ENCODE data around the gene CCDC13.
A peak's percentile ranks its signal among the peaks of the same experiment; 100 is the strongest.

The CCDC13 gene

DNA sequence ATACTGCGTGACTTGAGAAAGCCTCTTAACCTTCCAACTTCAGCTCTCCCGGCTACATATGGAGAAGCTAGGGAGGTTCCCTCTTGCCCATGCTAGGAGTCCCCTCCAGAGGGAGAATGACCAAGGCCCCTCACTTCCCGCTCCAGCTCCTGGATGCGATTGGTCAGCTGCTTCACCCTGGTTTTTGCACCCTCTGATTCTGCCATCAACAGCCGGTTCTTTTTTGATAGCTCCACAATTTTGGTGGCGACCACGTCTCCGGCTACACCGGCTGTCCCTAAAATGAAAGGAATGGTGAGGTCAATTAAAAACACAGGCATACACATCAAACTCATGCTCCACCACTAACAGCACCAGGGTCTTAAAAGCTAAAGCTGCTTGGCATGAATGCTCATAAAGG lies 20.6 kb downstream of the CCDC13 start:
- no peak for DNase-seq

DNA sequence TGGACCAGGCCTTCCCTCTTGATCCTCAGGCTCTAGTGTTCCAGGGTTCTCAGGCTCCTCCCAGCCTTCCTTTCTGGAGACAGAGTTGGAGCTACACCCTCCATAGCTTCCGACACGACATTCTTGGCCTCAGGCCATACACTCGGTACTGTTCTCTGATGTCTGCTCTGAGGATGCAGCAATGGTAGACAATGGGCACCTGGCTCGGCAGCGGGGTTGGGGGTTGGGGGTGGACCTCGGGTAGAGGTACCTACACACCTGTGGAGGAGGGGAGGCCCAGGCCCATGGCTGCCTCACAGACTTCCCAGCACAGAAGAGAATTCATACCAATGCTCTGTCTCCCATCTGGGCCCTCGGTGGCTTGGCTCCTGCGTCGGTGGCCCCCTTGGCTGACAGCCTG lies 21.4 kb downstream of the CCDC13 start:
- no peak for DNase-seq

DNA sequence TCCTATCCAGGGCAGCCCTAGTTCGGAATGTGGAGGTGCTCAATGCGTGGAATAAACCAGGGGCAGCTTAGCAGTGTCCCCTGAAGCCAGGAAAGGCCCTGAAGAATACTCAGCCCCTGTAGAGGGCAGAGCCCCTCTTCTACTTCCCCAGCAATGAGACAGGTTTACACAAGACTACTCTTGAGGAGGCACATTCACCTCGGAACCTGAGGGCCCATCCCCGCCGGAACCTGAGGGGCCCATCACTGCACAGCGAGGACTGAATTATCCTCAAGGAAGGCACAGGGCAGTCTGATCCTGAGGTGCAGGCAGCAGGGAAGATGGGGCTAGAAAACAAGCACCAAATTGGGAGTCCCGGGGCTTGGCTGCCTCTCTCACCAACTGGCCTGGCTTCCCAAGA lies 22.2 kb downstream of the CCDC13 start:
- DNase-seq = no peak

DNA sequence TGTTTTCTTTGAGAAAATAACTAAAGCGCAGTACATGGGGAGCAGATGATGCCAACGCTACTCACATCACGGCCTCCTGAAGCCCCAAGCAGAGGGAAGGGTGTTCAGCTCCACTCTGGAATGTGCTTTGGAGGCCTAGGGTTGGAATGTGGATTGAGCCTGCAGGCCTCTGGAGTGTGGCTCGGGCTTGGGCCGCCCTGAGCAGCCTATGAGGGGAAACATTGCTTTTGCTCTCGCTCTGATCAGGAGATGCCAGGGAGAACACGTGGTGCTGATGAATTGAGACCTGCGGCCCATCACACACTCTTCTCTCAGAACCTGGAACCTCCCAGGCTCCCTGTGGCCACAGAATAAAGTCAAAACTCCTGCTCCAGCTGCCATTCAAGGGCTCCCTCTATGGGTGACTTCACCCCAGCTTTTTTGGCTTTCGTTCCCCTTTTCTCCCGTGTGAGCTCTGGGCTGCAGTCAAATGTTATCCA lies 23.3 kb downstream of the CCDC13 start:
- no peak for DNase-seq

DNA sequence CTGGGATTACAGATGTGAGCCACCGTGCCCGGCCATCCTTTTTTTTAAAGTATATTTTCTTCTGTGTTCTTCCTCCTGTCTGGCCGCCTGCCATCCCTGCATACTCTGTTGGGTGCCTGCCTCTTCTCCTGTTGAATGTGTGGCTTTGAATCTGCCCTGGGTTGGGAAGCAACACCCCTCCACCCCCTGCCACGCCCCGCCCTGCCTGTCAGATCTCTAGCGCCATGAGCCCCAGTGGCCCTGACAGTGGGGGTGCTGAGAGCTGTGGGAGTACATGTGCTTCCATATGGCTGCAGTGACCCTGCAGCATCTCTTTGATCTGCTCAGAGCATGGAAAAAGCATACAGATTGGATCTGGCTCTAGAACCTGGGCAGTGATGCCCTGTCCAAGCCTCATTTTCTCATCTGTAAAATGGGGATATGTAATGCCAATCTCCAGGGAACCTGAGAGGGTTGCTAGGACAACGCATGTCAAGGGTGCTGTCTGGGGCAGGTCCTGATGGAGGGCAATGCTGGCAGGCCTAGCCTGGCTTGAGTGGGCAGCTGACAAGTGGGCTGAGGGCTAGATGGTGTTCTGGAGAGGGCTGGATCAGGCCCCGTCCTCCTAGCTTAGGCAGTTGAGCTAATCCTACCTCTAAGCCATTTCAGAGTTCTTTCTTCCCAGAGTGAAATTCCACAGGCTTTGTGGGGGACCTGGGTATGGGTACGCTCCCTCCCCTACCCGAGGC lies 23.9 kb downstream of the CCDC13 start:
- DNase-seq = no peak

DNA sequence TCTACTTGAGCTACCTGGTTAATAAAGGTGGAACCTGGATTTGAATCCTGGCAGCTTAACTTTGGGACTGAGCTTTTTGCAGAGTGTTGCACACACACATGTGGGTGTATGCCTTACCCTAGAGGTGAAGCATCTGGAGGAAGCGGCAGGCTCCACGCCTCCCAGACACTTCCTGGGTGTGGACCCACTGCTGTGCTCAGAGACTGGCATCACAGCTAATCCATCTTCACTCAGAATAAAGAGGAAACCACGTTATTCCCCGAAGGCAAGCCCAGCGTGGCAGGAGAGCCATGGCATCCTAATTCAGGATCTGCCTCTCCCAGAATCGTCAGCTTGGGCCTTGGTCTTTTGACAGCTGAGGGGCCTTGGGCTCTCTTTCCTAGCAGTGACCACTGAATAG lies 25.5 kb downstream of the CCDC13 start:
- peak; percentile 17 for DNase-seq

DNA sequence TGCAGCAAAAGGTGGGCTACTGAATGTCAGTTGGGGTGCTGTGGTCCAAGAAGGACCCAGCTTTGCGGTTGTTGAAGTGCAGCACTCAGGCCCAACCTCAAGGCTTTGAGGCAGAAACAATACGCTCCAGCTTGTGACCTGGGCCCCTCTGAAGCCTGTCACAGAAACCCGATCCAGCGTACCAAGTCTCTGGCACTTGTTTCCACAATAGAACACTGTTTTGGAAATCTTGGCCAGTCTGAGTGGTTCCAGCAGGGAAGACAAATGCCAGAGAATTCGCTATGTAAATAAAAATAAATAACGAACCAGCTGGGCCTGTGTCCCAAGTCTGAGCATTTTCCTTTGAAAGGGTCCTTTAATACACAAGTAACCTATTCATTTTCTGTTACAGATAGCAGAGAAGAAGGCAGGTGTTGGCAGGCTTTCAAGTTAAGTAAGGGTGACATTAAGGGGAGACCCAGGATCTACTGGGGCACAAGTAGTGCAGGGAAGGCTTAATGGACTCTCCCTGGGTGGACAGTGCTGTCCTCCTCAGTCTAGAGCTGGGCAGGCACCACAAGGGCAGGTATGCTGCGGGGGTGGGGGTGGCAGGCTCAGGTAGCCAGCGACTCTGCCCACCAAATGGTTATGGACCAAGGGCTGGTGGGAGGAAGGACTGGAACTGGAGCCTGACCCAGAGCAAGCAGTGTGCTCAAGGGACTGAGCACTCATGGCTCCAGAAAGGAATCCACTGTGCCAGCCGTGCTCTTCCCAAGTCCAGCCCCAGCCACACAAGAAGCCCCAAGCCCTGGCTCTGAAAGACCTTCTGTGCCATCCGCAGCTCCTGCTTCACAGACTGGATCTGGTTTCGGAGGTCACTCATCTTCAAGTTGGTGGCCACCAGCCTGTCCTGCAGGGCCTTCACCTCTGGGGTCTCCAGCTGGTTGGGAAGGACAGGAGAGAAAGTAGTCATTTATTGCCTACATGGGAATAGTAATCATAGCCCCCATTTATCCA lies 26.3 kb downstream of the CCDC13 start:
- no peak for DNase-seq

DNA sequence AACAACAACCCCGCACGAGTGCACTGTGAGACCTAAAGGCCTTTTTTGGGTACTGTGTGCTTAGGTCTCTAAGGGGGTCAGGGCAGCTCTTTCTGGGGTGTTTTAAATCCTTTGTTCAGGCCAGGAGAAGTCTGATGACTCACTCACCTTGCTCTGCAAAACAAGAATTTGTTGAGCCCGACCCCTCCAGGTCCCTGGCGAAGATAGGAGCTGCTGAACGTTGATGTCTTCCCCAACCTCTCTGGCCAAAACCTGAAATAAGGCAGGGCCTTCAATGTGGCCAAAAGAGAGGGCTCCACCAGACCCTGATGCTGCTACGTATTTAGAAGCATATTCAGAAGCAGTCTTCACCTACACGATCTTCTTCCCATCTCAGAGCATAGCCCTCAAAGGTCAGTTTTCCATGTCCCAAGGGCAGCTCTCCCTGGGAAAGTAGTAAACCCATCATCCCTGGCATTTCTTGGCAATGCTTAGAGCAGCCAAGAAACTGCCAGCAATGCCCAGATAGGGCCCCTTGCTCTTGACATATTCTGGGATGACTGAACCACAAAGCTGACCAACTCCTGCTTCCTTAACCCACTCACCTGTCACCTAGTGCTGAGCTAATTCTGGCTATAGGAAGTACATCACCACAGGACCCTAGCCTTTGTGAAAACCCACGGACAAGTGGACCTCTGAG lies 27.1 kb downstream of the CCDC13 start:
- no peak for DNase-seq

DNA sequence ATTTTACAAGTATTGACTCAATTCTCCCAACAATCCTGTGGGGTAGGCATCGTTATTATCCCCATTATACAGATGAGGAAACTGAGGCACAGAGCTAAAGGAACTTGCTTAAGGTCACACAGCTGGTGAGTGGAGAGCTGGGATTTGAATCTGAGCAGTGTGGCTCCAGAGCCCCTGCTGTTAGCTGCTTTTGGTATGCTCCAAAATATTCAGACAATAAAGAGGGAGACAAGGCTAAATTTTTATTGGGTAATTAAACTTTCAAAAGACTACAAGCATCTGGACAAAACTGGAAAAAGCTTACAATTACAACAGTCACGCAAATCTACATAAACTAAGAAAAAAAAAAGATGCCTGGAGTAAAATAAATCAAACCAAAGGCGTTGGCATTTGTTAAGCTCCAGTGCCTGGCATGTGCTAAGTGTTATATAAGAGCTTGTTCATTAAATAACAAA lies 27.7 kb downstream of the CCDC13 start:
- DNase-seq = no peak

DNA sequence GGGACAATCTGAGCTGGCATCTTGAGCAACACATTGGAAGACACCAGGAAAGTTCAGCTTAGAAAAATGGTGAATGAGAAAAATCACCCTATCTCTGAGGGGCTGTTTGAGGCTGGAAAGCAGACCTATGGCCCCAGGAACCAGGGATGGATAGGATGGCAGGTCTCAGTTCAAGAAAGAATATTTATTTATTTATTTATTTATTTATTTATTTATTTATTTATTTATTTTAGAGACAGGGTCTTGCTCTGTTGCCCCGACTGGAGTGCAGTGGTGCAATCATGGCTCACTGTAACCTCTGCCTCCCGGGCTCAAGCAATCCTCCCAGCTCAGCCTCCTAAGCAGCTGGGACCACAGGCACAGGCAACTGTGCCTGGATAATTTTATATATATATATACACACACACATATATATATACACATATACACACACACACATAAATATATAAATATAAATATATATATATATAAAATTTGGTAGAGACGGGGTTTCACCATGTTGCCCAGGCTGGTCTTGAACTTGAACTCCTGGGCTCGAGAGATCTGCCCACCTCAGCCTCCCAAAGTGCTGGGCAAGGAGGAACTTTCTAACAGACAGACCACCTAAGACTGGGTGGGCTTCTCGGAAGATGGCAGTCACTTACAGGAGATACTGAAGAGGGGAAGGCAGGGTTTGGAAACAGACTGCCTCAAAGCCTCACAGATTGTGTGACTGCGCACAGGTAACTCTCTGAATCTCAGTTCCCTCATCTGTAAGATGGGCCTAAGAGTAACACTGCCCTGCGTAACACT lies 29.7 kb downstream of the CCDC13 start:
- DNase-seq = no peak

DNA sequence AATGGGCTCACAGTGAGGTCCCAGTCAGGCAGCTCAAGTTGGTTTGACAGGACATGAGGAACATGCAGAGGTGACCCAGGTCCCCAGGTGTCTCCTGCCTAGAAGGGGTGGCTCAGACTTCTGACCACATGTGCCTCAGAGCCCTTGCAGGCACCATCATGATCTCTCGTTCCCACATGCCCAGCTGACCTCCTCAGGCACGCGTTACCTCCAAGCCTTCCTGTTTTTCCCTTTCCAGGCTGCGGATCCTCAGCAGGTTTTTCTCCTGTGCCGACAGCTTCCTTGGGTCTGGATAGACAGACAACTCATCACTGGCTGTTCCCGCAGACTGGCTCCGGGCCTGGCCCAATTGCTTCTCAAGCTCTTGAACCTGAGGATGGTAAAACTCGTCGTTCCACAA lies 30.4 kb downstream of the CCDC13 start:
- DNase-seq = no peak

DNA sequence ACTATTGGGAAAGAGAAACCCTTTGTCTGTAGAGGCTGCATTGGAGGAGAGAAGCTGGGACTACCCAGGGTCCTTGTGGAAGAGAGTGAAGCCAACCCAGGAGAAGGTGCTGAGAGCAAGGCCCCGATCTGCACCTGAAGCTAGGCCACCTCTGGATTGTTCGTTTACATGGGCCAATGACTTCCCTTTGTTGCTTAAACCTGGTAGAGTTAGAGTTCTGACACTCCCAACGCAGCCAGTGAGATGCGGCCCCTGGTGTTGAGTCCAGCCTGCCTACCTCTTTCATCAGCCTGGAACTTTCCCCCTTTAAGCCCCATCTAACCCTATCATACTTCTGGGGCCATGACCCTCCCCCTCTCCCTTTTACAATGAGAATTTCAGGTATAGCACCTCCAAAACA lies 30.8 kb downstream of the CCDC13 start:
- no peak for DNase-seq

DNA sequence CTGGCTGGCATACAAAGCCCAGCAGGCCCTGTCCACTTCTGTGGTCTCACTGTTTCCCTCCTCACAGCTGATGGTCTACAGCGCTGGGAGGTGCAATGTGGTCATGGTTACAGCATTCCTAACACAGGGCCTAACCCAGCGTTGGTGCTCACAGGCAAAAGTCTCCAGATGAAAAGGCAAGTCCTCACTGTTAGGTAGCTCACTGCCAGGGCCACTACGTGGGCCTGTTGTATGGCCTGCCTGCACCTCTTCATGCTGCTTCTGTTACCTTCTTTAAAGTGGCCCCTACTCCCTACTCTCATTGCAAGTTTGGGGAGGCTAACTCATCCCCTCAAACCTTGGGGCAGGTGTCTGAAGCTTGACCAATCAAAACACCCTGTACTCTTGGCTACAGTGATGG lies 31.3 kb downstream of the CCDC13 start:
- DNase-seq = no peak

DNA sequence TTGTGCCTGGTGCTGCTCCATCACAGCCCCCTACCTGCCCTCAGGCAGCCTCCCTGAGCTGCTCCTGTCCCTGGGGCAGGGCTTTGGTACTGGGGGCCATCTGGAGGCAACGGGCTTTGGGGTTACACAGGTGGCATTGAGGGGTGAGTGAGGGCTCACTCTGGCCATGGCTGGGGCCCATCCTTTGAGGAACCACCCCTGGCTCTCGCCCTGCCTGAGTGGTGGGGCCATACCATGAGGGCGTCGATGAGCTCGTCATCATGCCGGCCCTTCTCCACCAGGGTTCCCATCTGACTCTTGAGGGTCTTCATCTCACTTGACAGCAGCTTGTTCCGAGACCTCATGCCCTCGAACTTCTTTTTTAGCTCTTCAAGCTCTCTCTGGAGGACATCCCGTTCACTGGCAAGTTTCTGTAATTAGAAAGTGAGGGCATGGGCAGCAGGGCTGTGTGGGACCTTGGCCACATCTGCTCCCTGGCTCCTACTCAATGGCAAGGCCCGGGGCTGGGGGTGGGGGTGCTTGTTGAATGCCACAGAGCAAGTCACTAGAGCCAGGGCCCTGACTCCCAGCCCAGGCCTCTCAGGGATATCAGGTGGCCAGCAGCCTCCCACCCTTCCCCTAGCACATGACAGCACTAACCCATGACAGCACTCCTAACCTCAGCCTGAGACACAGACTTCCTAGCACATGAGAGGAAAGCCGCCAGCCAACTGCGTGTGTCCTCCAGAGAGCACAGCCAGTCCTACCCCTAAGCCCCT lies 33.5 kb downstream of the CCDC13 start:
- DNase-seq = no peak

DNA sequence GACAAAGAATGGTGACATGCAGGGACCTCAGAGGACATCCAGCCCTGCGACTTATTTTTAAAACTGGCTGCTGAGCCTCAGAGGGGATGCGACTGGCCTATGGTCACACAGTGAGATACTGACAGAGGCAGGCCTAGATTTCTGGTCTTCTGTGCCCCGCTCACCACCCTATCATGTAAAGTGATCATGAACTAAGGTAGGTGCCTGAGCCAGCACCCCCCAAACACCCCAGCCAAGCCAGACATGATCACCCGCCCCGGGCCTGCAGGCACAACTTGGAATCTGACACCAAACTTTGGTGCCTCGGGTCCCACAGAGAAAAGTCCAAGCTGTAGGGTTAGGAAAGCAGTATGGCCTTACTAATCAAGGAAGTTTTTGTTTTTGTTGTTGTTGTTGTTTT lies 36.5 kb downstream of the CCDC13 start:
- no peak for DNase-seq

DNA sequence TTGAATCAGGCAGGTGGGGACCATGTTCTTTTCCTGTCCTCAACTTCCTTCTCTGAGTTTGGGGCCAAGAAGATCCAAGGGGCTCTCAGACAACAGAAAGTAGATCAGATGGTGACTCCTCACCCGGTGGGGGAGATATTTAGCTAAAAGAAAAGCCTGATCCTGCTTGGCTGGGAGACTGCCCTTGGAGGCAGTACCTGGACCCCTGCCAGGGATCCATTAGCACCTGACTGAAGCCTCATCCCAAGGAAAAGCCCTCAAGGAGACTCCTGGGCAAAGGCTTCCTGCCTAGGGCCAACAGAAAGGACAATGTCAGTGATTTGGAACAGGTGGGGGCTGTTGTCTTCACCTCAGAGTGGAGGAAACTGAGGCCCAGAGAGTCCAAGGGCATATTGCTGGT lies 37.0 kb downstream of the CCDC13 start:
- DNase-seq = no peak

DNA sequence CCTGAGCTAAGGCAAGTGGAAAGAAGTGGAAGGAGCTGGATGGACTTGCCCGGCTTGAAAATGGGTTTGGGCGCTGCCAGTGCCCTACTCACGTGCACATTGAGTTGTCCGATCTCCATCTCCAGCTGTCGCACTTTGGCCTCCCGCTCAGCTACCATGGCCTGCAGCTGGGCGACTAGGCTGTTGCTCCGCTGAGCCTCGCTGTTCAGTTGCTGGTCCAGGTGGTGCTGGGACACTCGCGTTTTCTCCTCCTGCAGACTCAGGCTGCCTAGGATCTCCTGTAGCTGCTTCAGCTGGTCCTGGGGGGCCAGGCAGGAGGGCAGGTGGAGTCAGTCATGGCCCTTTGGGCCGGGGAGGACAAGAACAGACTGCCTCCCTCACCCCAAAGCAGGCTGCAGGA lies 37.4 kb downstream of the CCDC13 start:
- DNase-seq = no peak

DNA sequence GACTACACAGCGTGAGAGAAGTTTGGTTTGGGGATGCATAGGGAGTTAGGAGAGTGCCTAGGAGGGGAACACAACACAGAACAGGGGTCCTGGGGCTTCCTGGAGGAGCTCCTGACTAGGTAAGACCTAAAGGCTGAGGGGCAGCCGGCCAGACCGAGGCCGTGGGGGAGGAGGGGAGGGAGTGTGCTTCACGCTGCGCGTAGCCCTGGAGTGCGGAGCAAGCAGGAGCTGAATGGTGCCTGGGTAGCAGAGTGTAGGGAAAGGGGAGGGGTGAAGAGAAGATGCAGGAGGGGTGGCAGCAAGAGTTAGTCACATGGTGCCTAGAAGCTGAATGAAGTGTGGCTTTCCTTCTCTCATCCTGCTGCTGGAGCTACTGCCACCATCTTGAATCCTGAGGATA lies 38.0 kb downstream of the CCDC13 start:
- no peak for DNase-seq

DNA sequence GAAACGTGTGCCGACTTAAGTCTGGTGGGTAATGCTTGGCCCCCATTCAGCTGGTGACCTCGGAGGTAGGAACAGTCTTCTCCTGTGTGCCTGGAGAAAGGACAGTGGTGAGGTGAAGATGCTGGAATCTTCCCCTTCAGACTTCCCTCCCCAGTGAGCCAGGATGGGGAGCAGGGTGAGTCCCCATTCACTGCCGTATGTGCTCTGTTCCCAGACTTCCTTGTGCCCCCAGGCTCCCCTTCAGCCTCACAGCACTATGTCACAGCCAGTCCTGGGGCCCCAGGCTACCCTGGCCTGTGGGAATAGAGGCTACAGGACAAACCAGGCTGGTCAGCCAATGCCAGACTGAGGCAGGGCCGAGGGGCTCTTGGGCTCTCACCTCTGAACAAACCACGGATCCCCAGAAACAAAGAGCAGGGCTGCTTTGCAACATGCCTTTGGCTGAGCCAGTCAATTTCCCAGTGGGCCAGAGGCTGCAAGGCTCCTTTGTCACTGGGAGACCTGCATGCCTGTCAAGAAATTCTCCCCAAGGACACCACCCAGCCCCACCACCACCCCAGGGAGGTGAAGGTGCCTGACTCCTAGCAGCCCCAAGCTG lies 38.7 kb downstream of the CCDC13 start:
- no peak for DNase-seq

DNA sequence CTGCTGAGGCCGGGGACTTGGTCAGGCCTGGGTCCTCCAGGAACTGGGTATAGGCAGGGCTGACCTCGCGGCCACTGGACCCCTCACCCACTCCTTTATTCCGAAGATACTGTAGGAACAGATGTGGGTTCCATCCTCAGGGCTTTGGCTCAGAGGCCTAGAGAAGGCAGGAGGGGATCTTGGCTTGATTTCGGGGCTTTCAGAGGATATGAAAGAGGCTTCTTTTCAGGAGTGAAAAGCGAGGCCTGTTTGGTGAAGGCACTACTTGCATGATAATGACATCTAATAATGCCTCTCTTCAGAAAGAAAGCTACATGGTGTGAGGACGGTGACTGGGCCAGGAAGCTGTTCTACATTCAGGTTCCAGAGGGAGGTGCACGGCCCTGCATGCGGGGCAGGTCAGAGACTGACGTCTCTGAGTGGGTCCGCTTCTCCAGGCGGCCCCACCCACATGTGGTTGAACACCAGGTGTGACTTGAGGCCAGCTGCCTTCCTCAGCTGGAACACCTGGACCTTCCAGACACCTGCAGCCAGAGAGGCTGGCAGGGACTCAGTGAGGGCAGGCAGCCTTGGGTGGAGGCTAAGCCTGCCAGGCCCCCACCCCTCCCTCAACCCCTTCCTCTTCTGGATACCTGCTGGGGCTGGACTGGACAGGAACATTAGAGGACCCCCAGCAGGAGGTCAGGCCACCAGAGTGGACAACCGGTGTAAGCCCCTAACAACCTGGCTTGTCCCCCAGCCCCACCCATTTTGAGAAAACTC lies 39.4 kb downstream of the CCDC13 start:
- DNase-seq = no peak
